Measurements from ENCODE around the gene ATF7IP.
A peak's percentile ranks its signal among the peaks of the same experiment; 100 is the strongest.

The ATF7IP gene

DNA sequence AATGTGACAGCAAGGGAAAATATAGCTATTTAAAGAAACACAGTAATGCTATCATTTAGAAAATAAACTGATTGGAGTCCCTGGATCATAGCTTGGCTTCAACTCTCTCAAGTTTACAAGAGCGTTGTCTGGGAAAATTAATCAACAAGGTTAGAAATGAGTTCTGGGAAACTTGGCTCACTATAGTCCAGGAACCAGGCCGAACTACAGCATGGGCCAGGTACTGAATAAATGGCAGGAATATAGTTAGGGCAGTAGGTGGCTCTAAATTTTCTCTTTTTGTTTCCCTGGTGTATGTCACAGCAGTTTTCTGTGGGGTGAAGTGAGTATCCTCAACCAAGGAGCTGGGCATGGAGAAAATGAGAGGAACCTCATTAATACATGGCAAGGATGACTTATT, 129.8 kb downstream of the ATF7IP start:
- no peak for TF ChIP-seq JUND (IDR thresholded peaks at IDR 0.05; ENCODE audit: low read depth)
- in situ Hi-C loops (cut with HindIII; ENCODE audit: low pct_unique_long_range_greater_than_20kb, low sequenced_read_pairs), result no loop called here
- no peak for DNase-seq (ENCODE audit: low read depth in 1 of 2, low spot score in 1 of 2)

DNA sequence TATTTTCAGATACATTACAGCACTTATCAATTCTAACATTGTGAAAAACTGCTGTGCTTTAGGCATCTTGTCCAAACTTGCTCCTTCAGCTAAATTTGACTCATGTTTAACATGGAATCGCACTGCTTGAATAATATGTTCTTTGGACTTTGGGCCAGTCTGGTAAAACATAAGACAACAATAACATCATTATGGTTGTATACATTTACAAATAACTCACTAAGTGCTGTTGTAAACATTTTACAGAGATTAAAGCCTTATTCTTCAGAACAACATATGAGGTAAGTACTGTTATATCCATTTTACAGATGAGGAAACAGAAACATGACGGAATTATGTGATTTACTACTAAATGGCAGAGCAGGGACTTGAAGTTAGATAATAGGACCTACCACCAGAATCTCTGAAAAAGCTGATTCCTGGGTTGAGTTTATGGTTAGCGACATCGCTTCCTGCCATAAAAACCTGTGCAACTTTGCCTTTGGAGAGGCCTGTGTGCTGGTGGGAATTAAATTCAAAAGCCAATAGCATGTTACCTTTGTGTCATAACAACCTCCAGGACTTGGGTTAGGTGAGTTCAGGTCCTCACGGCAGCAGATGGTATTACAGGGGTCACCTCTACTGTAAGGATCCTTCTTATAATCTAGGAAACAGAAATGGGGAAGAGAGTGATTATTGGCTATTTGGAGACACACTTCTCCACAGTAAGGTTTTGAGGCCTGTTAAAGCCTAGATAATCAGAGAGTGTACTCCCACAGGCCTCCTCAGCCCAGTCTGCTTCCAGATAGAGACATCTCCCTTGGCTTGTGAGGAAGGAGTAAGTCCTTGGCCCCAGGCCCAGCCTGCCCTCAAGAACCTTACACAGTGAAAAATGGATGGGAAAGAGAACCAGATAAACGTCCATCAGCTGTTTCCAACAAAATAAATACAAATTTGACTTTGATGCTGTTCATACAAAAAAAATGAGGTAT, 140.4 kb downstream of the ATF7IP start:
- in situ Hi-C loops (cut with HindIII; ENCODE audit: low pct_unique_long_range_greater_than_20kb, low sequenced_read_pairs), result no loop called here
- no peak for DNase-seq (ENCODE audit: low read depth in 1 of 2, low spot score in 1 of 2)
- no peak for TF ChIP-seq JUND (IDR thresholded peaks at IDR 0.05; ENCODE audit: low read depth)

- no peak for DNase-seq (ENCODE audit: low read depth in 1 of 2, low spot score in 1 of 2)
- TF ChIP-seq JUND (IDR thresholded peaks at IDR 0.05; ENCODE audit: low read depth), result no peak
- in situ Hi-C loops (cut with HindIII; ENCODE audit: low pct_unique_long_range_greater_than_20kb, low sequenced_read_pairs), result no loop called here
Observed at GRCh38 chr12:14510574-14510973, 145.1 kb downstream of the ATF7IP start.

DNA sequence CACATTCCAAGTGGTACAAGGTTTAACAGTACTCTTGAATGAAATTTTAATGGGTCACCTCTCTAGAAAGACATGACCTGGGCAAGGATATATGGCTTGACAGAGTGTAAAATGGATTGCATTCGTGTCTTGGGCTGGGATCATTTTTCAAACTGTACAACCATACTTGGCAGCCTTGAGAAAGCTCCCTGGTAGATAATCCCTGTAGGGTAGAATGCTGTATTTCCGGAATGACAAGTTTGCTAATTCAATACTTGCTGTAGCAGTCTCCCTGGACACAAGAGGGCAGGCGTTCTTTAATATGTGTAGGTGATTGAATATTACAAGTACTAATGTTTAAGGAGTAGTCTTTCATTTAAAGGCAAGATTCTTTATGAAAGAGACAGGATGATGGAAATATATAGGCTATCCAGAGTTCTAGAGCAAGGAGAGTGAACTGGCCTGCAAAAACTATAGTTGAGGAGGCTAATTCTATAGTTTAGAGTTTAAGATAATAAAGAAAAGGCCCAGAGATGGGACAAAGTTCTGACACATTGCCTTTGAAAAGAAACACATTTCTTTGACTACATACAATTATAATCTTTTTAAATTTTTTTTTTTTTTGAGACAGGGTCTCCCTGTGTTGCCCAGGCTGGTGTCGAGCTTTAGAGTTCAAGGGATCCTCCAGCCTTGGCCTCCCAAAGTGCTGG, 148.8 kb downstream of the ATF7IP start:
- DNase-seq (ENCODE audit: low read depth in 1 of 2, low spot score in 1 of 2), result peak; percentile 20 to 91
- no peak for TF ChIP-seq JUND (IDR thresholded peaks at IDR 0.05; ENCODE audit: low read depth)
- in situ Hi-C loops (cut with HindIII; ENCODE audit: low pct_unique_long_range_greater_than_20kb, low sequenced_read_pairs), result no loop called here

GRCh38 chr12:14514946-14515345, 149.5 kb downstream of the ATF7IP start:
- no peak for DNase-seq (ENCODE audit: low read depth in 1 of 2, low spot score in 1 of 2)
- in situ Hi-C loops (cut with HindIII; ENCODE audit: low pct_unique_long_range_greater_than_20kb, low sequenced_read_pairs), result no loop called here
- TF ChIP-seq JUND (IDR thresholded peaks at IDR 0.05; ENCODE audit: low read depth), result no peak

- no peak for DNase-seq (ENCODE audit: low read depth in 1 of 2, low spot score in 1 of 2)
- no peak for TF ChIP-seq JUND (IDR thresholded peaks at IDR 0.05; ENCODE audit: low read depth)
- in situ Hi-C loops (cut with HindIII; ENCODE audit: low pct_unique_long_range_greater_than_20kb, low sequenced_read_pairs), result no loop called here
Observed at GRCh38 chr12:14521822-14522221, 156.3 kb downstream of the ATF7IP start.

DNA sequence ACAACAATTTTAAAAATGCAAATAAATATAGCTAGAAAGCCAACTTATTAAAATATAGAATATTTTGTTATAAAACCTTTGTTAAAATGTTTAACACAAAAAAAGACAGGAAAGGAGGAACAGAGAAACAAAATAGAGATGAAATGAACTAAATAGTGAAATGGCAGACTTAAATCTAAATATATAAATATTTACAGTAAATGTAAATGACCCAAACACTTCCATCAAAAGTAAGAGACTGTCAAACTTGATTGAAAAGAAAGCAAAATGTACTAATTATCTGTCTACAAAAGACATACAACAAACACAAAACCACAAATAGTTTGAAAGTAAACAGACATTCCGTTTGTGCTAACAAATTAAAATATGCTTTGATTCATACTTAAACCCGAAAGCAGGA, 160.5 kb downstream of the ATF7IP start:
- in situ Hi-C loops (cut with HindIII; ENCODE audit: low pct_unique_long_range_greater_than_20kb, low sequenced_read_pairs), result no loop called here
- DNase-seq (ENCODE audit: low read depth in 1 of 2, low spot score in 1 of 2), result no peak
- TF ChIP-seq JUND (IDR thresholded peaks at IDR 0.05; ENCODE audit: low read depth), result no peak

- in situ Hi-C loops (cut with HindIII; ENCODE audit: low pct_unique_long_range_greater_than_20kb, low sequenced_read_pairs), result no loop called here
- DNase-seq (ENCODE audit: low read depth in 1 of 2, low spot score in 1 of 2), result no peak
- TF ChIP-seq JUND (IDR thresholded peaks at IDR 0.05; ENCODE audit: low read depth), result no peak
Observed at GRCh38 chr12:14532152-14532551, 166.7 kb downstream of the ATF7IP start.

- DNase-seq (ENCODE audit: low read depth in 1 of 2, low spot score in 1 of 2), result no peak
- in situ Hi-C loops (cut with HindIII; ENCODE audit: low pct_unique_long_range_greater_than_20kb, low sequenced_read_pairs), result no loop called here
- TF ChIP-seq JUND (IDR thresholded peaks at IDR 0.05; ENCODE audit: low read depth), result no peak
Observed at GRCh38 chr12:14537088-14537487, 171.6 kb downstream of the ATF7IP start.

GRCh38 chr12:14540801-14541462, 175.4 kb downstream of the ATF7IP start:
- DNase-seq (ENCODE audit: low read depth in 1 of 2, low spot score in 1 of 2), result no peak
- in situ Hi-C loops (cut with HindIII; ENCODE audit: low pct_unique_long_range_greater_than_20kb, low sequenced_read_pairs), result no loop called here
- no peak for TF ChIP-seq JUND (IDR thresholded peaks at IDR 0.05; ENCODE audit: low read depth)

DNA sequence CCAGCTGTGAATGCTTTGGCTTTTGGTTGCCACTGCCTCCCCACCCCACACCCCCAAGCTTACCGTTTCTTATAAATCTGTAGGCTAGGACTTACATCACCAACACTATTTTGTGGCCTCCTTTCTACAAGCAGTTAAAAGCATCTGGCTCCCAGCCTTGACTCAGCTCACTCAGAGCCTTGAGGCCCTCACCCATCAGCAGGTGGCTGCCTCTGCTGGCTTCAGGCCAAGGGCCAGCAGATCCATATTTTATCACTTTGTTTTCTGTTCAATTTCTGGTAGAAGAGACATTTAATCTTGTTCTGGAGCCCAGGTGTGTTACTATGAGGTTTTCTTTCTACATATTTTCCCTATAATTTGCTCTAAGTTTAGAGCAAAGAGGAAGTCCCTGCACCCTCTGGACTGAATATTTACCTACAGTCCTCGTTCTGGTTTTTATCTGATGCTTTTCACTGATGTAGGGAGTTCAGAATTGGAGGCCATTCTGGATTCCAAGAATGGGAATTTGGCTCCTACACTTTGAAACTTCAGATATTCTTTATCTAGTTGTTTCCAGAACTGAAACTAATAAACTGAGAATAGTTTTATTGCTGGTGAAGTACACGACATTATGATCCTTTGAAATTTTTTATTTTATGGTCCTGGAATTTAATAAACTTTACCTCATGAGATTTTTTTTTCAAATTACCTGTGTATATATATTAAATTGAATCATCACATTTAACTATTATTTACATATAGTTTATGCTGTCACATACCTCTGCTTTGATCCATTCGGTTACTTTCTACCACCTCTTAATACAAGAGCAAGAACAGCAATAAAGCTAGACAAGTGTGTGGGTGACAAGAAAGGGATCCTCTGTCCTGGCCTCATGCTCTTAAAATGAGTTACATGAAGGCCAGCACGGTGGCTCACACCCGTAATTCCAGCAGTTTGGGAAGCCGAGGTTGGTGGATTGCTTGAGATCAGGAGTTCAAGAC, 180.0 kb downstream of the ATF7IP start:
- TF ChIP-seq JUND (IDR thresholded peaks at IDR 0.05; ENCODE audit: low read depth), result no peak
- in situ Hi-C loops (cut with HindIII; ENCODE audit: low pct_unique_long_range_greater_than_20kb, low sequenced_read_pairs), result no loop called here
- DNase-seq (ENCODE audit: low read depth in 1 of 2, low spot score in 1 of 2), result no peak

DNA sequence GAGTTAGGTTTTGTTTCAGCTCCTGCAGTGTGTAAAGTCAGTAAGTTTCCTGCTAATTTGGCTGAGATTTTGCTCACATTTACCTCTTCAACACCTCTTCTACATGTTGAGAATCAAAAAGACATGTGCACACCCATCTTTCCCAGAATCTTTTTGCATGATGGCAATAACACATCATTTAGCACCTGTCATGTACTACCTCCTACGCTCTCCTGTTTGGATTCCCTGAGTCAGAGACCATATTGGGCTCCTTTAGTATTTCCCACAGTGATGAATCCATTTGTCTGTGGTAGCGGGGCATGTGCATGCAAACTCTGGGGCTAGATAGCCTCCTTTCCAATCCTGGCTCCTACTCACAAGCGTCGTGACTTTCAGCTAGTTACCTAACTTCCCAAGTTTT, 182.1 kb downstream of the ATF7IP start:
- in situ Hi-C loops (cut with HindIII; ENCODE audit: low pct_unique_long_range_greater_than_20kb, low sequenced_read_pairs), result no loop called here
- no peak for DNase-seq (ENCODE audit: low read depth in 1 of 2, low spot score in 1 of 2)
- no peak for TF ChIP-seq JUND (IDR thresholded peaks at IDR 0.05; ENCODE audit: low read depth)

Data from T47D (cell line).